G401.6 (cell line): Measurements from ENCODE around the gene GPX4.

Source experiments
- FAIRE-seq: peaks from 2 replicates; lab custom pipeline; 2012; peaks lifted over from hg19 to GRCh38; lab: Jason Lieb, UNC

The GPX4 gene

GRCh38 chr19:1084024-1084868 is 19.5 kb upstream of the GPX4 start:
- no peak for FAIRE-seq

- FAIRE-seq = no peak
Measured at GRCh38 chr19:1085053-1085658, 18.6 kb upstream of the GPX4 start.

- FAIRE-seq = no peak
Measured at GRCh38 chr19:1085676-1086442, 17.9 kb upstream of the GPX4 start.

GRCh38 chr19:1086613-1087012 is 17.2 kb upstream of the GPX4 start:
- FAIRE-seq = no peak

- FAIRE-seq = no peak
Measured at GRCh38 chr19:1087813-1088415, 15.9 kb upstream of the GPX4 start.

- no peak for FAIRE-seq
Measured at GRCh38 chr19:1088416-1089010, 15.3 kb upstream of the GPX4 start.

GRCh38 chr19:1089126-1089771 is 14.5 kb upstream of the GPX4 start:
- FAIRE-seq = no peak

GRCh38 chr19:1089891-1090290 is 13.9 kb upstream of the GPX4 start:
- FAIRE-seq = no peak

- no peak for FAIRE-seq
Measured at GRCh38 chr19:1090731-1091543, 12.9 kb upstream of the GPX4 start.

GRCh38 chr19:1091544-1092175 is 12.1 kb upstream of the GPX4 start:
- FAIRE-seq = no peak

GRCh38 chr19:1093330-1093729 is 10.5 kb upstream of the GPX4 start:
- no peak for FAIRE-seq

GRCh38 chr19:1093811-1094553 is 9.8 kb upstream of the GPX4 start:
- FAIRE-seq = no peak

GRCh38 chr19:1094655-1094977 is 9.2 kb upstream of the GPX4 start:
- no peak for FAIRE-seq

GRCh38 chr19:1094978-1095701 is 8.7 kb upstream of the GPX4 start, which contains the start of gene POLR2E:
Gene POLR2E (minus strand): TSS chr19:1095375. CDS start chr19:1095315, 60 bp downstream.
- FAIRE-seq = peak; percentile 95

- FAIRE-seq = no peak
Measured at GRCh38 chr19:1097810-1098176, 6.0 kb upstream of the GPX4 start.

- FAIRE-seq = no peak
Measured at GRCh38 chr19:1098177-1099051, 5.4 kb upstream of the GPX4 start.

GRCh38 chr19:1101337-1101698 is 2.5 kb upstream of the GPX4 start:
- FAIRE-seq = no peak
